HG03066 (cell line): Measurements from ENCODE around the gene ASPSCR1.

Experiments
- ATAC-seq: cut with Tn5 transposase; IDR thresholded peaks from one replicate; pipeline ENCODE4 v1.9.1; 2021; ENCODE audit warnings: low read depth; ENCODE audit not compliant: unreplicated experiment

ASPSCR1 gene

DNA sequence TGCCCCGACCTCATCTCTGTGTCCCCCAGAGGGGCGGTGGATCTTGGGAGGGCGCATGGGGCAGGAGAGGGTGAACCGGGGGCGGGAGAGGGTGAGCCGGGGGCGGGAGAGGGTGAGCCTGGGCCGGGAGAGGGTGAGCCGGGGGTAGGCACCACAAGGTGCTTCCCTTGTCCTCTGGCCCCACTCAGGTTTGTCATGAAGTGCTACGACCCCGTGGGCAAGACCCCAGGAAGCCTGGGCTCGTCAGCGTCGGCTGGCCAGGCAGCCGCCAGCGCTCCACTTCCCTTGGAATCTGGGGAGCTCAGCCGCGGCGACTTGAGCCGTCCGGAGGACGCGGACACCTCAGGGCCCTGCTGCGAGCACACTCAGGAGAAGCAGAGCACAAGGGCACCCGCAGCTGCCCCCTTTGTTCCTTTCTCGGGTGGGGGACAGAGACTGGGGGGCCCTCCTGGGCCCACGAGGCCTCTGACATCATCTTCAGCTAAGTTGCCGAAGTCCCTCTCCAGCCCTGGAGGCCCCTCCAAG, 18.9 kb downstream of the ASPSCR1 start:
- ATAC-seq, result no peak

GRCh38 chr17:81996757-81997441, 19.5 kb downstream of the ASPSCR1 start:
- no peak for ATAC-seq

DNA sequence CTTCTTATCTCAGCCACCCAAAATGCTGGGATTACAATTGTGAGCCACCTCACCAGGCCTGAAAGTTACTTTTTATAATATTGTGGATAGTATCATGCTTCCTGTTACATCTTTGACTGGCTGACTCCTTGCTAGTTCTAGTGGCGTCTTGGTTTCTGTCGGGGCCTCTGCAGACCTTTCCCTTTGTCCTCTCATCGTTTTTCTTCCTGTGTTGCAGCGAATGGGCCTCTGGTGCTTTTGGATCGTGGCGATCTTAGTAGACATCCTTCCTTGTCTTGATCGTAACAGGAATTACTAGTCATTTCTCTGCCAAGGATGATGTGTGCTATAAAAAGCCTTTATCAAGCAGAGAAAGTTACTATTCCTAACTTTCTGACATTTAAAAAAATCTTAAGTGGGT, 20.8 kb downstream of the ASPSCR1 start:
- no peak for ATAC-seq

DNA sequence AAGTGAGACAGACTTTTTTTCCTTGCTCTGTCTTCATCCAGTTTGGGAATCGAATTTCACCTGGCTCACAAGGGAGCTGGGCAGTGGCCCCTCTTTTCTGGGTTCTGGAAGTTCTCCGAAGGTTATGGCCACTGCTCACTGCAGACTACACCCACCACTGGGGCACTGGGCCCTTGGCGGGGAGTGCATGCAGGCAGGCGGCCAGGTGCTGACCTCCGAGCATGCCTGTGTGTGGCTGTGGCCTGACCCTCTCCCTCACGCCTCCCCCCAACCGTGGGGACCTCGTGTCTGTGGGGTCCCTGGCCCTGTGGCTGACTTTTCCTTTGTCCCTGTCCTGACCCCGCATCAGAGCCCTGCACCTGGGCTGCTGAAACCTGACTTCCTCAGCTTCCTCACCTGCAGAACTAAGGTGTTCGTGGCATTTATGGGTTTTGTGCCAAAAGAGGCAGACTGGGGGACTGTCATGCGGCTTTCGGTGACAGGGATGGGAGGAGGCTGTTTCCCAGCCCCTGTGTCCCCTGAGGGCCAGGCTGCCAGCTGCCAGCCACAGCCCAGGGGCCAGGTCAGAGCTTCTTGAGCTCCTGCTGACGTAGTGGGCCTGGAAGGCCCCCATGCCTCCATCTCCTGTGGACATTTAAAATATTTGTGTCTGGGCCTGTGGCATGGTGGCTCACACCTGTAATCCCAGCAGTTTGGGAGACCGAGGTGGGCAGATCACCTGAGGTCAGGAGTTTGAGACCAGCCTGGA, 21.4 kb downstream of the ASPSCR1 start:
- ATAC-seq, result no peak

GRCh38 chr17:81999587-81999975, 22.2 kb downstream of the ASPSCR1 start:
- no peak for ATAC-seq

DNA sequence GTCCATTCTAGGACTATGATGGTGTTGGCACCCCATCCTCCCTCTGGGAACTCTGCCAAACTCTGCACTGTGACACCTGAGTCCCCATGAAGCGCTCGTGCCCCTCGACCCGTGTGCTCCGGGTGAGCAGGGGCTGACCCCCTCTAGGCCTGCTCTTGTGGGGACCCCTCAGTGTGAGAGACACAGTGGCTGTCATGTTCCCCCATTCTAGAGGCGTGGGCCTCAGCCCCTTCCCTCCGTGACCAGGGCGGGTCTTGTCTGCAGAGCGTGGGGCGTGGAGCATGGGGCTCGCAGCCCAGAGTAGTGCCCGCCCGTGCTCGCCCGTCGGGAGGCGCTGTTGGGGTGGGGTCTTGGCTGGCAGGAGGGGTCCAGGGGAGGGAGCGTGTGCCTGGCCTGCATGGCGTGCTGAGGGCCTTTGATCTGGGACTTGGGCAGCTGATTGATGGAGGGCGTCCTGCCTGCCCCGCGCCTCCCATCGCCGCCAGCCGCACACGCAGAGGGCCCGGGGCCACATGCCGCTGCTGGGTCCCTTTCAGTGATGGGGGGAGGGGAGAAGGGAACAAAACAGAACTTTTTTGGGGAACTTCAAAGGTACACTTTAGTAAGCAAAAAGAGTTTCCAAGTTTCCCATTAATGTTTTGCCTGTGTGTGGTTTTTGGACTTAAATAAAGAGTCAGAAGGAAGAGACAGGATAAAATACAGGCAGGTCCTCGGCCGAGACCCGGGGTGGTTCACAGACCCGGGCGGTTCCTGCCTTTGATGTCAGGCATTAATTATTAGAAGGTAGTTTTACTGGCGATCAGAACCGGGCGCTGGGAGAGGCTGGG, 22.8 kb downstream of the ASPSCR1 start:
- no peak for ATAC-seq

- ATAC-seq, result no peak
Measured at GRCh38 chr17:82000803-82001570, 23.6 kb downstream of the ASPSCR1 start.

GRCh38 chr17:82001571-82002056, 24.2 kb downstream of the ASPSCR1 start:
- no peak for ATAC-seq

DNA sequence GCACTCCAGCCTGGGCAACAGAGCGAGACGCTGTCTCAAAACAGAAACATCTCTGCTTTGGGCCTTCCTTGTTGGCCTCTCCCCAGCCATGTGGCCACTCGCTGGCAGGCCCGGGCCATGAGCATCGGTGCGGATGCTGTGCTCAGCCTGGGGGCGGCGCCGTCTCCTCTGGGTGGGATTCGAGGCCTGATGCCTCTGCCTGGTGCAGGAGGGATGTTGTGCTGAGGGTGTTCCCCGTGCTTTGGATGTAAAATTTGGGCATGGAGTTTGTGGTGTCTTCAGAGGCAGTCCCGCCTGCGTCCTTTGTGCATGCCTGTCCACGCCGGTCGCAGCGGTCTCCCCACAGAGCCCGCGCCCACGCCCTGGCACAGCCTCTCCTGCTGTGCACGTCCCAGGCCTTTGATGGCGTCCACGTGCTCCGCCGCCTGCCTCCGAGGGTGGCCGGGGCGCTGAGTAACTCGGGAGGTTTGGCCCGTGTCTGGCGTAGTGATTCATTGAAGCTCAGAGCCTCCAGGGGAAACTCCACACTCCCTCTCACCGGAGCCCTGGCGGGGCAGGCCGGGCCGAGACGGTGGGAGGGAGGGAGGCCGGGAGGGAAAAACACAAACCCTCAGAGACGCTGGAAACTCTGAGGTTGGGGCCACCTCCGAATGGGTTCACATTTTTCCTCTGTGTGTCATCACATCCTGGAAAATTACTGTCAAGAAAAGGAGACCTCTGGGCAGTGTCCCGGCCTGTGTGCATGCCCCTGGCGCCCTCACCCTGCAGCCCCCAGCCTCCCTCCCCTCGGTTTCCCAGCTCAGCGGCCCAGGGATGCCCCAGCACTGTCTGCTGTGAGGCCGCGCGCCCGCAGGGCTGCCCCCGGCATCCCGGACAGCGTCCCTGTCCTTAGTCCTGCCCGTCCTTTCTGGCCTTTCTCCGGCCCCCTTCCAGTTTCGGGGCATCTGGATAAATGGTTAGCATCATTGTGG, 26.3 kb downstream of the ASPSCR1 start:
- ATAC-seq, result no peak

- no peak for ATAC-seq
Measured at GRCh38 chr17:82004517-82005455, 27.4 kb downstream of the ASPSCR1 start.

DNA sequence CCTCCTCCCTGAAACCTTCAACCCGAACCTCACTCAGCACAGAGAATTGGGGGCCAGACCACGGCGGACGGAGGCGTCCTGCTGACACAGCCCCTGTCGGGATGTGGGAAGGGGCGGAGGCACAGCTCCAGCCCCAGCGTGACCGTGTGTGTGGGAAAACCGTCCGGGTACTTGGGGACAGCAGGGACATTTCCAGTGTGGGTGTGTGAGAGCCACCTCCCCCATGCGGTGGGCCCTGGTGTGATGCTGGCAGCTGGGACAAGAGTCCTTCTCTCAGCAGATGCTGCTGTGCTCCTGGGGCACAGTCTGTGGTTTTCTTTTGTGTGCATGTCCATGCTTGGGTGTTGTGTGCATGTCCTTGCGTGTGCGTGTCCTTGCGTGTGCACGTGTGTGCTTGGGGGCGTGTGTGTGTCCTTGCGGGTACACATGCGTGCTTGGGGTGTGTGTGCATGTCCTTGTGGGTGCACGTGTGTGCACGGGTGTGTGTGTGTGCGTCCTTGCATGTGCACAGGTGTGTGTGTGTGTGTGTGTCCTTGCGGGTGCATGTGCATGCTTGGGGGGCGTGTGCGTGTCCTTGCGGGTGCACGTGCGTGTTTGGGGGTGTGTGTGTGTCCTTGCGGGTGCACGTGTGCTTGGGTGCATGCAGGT, 28.4 kb downstream of the ASPSCR1 start:
- ATAC-seq, result no peak

GRCh38 chr17:82006468-82007227, 29.2 kb downstream of the ASPSCR1 start:
- no peak for ATAC-seq

GRCh38 chr17:82007228-82007494, 29.7 kb downstream of the ASPSCR1 start:
- no peak for ATAC-seq

DNA sequence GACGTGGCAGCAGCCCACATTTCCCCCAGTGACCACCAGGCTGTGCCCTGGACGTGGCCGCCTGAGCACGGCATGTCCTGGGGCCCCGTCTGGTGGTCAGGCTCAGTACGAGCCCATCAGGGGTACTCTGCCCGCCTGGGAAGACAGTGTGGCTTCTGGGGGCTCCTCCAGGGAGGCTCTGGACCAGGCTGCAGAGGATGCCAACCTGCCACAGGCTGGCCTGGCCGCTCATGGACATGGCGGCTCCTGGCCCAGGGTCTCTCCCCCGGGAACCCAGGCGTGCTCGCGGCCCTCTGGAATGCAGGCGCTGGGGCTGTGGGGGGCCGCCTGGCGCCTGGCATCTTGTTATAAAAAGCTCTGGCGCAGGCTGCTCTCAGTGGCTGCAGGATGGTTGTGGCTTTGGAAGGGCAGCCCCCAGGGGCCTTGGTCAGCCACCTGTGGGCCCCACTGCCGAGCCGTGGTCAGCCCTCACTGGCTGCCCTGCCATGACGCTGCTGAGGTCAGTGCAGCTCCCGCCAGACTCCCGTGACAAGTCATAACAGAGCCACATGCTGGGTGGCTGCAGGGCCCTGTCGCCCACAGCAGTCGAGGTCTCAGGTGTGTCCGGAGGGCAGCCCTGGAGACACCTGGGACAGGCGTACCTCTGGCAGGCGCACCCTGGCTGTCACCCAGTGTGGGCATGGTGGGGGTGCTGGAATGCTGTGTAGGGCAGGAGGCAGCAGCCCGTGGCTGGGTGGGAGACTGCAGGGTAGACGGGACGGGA, 30.2 kb downstream of the ASPSCR1 start:
- ATAC-seq, result no peak

DNA sequence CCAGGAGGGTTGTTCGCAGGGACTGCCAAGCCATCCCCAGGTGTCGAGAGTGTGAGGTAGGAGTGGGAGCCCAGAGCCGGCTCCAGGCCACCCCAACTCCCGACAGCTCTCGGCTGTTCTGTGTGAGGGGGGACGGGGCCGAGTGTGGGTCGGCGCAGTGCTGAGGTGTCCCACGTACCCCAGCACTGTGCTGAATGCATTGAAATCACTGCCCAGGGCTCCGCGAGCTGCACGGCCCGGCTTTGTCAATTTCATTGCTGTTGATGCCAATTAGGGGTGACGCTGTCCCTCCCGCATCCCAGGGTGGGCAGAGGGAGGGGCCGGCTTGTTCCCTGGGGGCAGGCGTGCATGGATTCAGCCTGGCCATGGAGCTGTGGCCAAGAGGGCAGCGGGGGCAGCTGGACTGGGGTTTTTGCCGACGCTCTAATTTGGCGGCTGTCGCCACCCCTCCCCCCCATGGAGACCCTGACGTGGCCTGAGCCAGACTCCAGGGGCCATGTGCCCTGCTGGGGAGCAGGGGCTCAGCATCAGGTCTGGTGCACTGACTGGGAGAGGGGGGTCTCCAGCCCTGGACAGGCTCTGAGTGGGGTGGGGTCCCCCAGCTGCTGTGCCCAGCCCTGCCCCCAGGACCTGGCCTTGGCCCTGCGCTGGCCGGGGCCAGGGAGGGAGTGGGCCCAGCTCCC, 31.0 kb downstream of the ASPSCR1 start:
- ATAC-seq, result no peak

GRCh38 chr17:82008941-82009405, 31.5 kb downstream of the ASPSCR1 start:
- no peak for ATAC-seq
